D721Med (cell line): ENCODE results near the gene CREB3.

Experiments used
- DNase-seq: peaks from one replicate; pipeline ENCODE4 v3.0.0; 2011; ENCODE audit warnings: low spot score; ENCODE audit not compliant: insufficient read length
- FAIRE-seq: peaks from 2 replicates; lab custom pipeline; 2011; peaks lifted over from hg19 to GRCh38; lab: Jason Lieb, UNC
- TF ChIP-seq, protein P1 (sequence below): IDR thresholded peaks from 2 replicates; pipeline ENCODE4 v1.5.1; 2012; ENCODE audit warnings: mild to moderate bottlenecking, control low read depth; ENCODE audit not compliant: insufficient read depth; ENCODE audit errors: missing control alignments

CREB3 gene

DNA sequence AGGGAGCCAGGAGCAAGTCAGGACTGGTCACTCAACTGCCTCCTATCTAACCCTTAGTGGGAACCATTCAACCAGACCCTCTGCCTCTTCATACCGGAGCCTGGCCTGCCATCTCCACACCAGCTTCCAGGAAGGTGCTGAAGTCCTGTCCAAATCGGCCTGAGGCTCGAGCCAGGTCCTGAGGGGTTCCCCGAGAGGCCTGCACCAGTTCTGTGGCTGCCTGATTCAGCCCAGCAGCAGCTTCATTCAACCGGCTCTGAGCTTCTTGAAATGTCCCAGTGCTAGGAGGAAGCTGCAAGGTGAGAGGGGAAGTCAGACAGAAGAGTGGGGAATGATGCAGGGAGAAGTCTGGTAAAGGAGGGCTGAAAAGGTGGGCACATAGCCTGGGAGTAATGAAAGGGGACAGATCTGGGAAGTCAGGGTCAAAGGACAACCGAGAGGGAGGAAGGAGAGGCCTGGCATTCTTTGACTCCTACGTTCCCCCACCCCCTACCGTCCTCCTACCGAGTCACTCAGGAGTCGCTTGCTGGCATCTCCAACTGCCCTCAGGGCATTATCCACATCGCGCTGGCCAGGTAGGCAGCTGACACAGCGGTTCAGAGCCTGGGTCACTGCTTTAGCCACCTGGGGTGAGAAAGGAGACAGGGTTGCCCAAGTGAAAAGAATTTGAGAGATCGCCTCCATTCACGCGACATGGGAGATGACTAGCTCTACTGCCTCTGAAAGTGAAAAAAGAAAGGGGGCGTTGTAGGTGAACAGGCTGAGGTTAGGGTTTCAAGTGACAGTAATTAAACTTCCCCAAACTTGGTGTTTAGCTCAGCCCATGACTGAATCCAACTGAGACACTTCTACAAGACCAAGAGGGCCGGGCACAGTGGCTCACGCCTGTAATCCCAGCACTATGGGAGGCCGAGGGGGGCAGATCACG, 20.7 kb upstream of the CREB3 start:
- no peak for FAIRE-seq
- TF ChIP-seq, protein P1, sequence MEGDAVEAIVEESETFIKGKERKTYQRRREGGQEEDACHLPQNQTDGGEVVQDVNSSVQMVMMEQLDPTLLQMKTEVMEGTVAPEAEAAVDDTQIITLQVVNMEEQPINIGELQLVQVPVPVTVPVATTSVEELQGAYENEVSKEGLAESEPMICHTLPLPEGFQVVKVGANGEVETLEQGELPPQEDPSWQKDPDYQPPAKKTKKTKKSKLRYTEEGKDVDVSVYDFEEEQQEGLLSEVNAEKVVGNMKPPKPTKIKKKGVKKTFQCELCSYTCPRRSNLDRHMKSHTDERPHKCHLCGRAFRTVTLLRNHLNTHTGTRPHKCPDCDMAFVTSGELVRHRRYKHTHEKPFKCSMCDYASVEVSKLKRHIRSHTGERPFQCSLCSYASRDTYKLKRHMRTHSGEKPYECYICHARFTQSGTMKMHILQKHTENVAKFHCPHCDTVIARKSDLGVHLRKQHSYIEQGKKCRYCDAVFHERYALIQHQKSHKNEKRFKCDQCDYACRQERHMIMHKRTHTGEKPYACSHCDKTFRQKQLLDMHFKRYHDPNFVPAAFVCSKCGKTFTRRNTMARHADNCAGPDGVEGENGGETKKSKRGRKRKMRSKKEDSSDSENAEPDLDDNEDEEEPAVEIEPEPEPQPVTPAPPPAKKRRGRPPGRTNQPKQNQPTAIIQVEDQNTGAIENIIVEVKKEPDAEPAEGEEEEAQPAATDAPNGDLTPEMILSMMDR: no peak

DNA sequence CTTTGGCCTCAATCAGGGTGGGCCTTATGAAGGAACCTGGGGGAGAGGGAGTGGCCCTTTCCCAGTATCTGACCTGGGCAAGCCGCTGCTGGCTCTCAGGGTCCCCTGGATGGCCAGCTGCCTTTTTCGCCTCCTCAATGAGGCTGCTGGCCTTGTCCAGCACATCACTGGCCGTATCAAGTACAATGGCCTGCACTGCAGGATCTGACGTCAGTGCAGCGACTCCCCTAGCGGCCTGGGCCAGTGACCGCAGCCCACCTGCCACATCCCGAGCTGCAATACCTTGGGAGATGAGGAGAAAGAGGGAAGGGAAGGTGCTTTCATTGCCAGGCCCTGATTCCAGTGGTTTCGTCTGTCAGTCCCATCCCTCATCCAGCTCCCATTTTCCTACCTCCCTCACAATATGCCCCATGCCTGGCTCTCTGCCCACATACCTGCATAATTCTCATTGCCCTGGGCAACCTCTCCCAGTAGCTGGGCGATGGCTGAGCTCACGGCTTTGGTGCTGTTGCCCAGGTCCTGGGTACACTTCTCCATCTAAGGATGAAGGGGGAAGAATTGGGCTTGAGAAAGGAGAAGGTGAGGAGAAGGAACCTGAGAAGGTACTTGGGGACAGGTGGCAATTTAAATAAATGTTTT, 19.6 kb upstream of the CREB3 start:
- FAIRE-seq: no peak
- TF ChIP-seq, protein P1: no peak
- no peak for DNase-seq

More for the DNA sequence above, 20.7 kb upstream of the CREB3 start:
- no peak for DNase-seq

DNA sequence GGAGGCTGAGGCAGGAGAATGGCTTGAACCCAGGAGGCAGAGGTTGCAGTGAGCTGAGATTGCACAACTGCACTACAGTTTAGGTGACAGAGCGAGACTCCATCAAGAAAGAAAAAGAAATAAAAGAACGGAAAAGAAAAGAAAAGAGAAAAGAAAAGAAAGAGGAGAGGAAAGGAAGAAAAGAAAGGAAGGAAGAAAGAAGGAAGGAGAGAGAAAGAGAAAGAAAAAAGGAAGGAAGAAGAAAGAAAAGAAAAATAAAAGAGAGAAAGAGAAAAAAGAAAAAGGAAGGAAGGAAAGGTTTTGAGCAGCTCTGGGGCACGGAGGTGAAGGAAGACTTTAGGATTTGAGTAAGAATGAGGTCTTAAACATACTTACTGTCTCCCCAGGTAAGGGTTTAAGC, 18.9 kb upstream of the CREB3 start:
- TF ChIP-seq, protein P1: no peak
- no peak for FAIRE-seq
- DNase-seq: no peak

DNA sequence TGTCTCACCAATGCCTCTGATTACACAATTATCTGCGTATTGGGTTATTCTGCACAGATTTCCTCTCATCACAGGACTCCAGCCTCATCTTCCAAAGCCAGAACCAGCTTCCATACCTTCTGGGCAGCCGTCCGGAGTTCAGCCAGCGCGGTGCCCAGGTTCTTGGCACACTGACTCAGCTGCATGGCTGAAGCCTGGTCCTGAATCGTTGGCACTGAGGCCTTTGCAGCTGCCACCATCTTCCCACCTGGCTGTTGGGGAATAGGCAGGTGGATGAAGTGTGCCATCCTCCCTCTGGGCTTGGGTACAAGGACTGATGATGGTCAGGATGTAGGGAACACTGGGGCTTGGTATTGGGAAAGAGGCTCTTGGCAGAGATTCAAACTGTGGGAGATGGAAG, 18.3 kb upstream of the CREB3 start:
- FAIRE-seq: no peak
- no peak for DNase-seq
- TF ChIP-seq, protein P1: no peak

DNA sequence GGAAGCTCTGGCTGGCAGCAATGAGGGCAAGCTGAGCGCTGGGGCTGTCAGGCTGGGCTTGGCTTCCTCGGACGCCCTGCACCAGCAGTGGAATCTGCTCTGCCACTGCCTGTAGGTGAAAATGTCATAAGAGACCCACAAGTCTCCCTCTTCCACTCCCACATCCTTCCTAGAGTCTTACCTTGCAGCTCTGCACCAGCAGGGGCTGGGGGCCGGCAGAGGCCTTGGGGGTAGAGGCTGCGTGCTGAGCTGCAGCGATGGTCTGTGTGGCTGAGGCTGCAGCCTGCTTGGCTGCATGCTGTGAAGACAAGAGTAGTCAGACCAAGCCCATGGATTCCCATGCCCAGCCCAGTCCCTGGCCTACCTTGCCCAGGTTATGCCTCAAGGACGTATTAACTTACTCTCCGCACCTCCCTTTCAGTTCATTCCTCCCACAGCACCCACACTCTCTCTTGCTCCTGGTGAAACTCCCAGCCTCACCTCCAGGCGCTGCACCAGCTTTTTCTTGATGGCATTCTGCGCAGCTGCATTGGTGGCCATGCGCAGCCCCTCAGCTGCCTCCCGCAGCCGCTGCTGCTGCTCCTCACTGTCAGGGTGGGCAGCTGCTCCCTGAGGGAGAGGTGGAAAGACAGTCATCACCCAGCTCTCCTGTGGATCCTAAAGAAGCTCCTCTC, 17.8 kb upstream of the CREB3 start:
- DNase-seq (no peak), FAIRE-seq (no peak)
- TF ChIP-seq, protein P1: no peak

DNA sequence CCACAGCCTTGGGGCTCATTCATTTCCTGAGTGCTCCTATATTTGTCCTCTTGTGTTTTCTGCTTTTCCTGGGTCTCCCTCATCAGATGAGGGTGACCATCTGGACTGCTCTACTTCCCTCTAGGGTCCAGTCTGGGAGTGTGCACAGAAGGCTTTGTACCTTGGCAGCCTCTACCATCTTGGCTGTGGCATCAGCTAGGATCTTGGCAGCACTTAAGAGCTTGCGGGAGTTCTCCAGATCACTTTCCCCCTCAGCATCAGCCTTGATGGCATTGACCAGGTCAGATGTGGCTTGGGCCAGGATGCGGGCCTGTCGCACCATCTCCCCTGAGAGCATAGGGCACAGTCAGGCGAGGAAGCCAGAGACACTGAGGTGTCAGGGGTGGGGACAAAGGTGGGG, 16.2 kb upstream of the CREB3 start:
- FAIRE-seq (no peak), DNase-seq (no peak)
- TF ChIP-seq, protein P1: no peak
